Measurements from ENCODE around the gene SLC44A3.

The SLC44A3 gene

DNA sequence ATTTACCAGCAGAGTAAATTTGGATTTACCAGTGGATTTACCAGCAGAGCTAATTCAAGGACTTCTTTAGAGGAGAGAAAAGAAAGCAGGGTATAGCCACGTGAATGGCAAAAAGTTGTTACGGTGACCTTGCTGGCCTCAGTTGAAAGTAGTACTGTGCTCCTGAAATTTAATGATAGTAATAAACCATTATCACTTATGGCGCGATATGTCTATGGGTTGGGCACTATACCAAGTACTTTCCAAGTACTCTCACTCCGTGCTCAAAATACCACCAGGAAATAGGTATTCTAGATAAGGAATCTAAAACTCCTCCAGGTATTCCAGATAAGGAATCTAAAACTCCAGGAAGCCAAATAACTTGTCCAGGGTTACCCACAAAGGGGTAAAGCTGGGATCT lies 35.8 kb downstream of the SLC44A3 start:
- TF ChIP-seq, protein P1, sequence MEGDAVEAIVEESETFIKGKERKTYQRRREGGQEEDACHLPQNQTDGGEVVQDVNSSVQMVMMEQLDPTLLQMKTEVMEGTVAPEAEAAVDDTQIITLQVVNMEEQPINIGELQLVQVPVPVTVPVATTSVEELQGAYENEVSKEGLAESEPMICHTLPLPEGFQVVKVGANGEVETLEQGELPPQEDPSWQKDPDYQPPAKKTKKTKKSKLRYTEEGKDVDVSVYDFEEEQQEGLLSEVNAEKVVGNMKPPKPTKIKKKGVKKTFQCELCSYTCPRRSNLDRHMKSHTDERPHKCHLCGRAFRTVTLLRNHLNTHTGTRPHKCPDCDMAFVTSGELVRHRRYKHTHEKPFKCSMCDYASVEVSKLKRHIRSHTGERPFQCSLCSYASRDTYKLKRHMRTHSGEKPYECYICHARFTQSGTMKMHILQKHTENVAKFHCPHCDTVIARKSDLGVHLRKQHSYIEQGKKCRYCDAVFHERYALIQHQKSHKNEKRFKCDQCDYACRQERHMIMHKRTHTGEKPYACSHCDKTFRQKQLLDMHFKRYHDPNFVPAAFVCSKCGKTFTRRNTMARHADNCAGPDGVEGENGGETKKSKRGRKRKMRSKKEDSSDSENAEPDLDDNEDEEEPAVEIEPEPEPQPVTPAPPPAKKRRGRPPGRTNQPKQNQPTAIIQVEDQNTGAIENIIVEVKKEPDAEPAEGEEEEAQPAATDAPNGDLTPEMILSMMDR (IDR thresholded peaks at IDR 0.05): no peak

DNA sequence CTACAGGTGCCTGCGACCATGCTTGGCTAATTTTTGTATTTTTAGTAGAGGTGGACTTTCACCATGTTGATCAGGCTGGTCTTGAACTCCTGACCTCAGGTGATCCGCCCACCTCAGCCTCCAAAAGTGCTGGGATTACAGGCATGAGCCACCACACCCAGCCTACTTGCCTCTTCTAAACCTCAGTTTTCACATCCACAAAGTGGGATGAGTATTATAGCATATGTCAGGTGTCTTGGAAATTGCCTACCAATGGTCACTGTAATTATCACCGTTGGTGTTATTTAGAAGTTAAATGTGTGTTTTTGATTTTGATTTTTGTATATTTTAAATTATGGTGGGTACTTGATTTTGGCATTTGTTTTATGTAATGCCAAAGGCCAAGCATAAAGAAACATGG lies 36.7 kb downstream of the SLC44A3 start:
- TF ChIP-seq, protein P1 (IDR thresholded peaks at IDR 0.05): no peak

DNA sequence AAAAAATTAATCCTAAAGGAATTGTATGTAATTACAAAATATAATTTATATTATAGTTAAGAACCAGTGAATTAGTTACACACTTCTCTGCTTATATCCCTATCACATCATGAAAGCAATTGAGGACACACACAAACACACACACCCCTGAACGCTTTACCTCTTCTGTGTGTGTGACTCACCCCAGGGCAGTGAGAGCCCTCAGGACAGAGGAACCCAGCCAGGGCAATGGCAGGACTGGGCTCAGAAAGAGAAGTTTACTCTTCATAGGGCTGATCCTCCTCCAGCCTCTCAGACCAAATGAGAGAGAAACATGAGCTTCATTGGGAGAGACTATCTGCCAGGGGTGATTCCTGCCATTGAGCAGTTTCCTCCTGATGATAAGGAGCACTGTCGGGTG lies 38.1 kb downstream of the SLC44A3 start:
- TF ChIP-seq, protein P1 (IDR thresholded peaks at IDR 0.05): no peak

DNA sequence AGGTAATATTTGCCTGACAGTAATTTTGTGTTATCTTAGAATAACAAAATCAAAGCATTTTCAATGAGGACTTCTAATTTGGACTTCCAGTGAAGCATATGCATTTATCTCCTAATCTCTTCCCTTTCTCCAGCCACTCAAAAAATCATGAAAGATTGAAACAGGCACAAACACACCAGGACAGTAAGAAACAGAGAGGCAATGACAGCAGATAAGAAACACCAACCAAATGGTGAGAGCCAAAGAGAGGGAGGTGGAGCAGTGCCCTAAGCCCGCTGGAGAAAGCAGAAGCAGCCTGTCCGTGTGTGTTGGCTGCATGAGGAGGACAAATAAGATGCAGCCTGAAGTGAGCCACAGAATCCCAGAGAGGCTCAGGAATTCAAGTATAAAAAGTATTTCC lies 39.0 kb downstream of the SLC44A3 start:
- TF ChIP-seq, protein P1 (IDR thresholded peaks at IDR 0.05): no peak

DNA sequence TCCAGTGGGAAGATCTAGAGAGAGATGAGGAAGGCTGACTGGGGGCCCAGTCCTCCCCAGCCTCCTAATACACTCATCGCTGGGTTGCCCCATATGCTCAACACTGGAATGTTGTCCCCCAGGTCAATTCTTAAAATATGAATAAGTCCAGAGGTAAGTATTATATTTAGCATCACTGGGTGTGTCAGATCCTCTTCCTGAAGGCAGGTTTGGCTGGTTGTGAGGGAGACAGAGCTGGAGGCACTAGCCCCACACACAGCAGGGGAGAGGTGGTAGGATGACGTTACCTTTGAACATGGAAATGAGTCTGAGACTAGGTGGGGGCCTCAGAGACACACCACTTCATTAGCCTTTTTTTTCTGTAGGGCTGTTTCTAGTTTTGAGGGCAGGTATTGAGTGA lies 42.6 kb downstream of the SLC44A3 start:
- TF ChIP-seq, protein P1 (IDR thresholded peaks at IDR 0.05): no peak

DNA sequence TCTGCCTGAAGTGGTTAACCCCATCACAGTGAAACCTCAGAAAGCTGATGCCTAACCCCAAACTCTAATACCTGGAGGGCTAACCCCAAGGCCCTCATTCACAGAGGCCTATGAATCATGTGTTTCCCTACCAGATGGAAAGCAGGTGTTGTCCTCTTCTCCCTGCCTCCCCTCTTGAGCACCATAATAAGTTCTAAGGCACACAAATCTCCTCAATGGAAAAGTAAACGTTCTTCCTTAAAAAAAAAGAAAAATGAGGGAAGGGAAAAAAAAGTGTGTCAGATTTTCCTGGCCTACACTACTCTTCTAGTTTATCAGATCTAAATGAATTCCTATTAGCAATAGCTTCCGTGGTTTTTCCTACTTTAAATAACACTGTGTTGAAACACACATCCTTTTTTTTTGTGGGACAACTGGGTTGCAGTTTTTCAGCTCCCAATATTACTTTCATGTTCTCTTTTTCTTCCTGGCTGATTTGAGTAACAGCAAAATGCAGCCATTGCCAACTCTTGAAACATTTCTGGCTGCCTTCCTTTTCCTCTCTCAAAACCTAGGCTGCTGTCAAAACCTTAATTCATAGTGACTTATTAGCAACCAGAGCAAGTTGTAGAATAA lies 43.2 kb downstream of the SLC44A3 start:
- TF ChIP-seq, protein P1 (IDR thresholded peaks at IDR 0.05): no peak

DNA sequence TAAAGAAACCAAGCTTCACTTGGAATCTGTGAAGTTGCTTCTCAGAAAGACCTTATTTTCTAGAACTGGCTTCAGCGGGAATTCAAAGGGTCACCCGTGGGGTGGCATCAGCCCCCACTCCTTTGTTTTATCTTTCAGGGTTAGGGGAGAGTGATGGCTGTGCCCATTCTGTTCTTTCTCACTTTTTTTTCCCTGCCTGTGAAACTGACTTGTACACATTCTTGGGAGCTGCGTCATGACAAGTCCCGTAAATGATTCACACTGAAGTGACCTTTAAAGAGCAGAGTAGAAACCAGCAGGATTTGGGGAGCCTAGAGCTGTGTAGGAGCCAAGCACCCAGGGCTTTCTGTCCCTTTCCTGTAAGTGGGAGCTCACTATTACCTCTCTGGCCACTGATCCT lies 43.8 kb downstream of the SLC44A3 start:
- TF ChIP-seq, protein P1 (IDR thresholded peaks at IDR 0.05): no peak

DNA sequence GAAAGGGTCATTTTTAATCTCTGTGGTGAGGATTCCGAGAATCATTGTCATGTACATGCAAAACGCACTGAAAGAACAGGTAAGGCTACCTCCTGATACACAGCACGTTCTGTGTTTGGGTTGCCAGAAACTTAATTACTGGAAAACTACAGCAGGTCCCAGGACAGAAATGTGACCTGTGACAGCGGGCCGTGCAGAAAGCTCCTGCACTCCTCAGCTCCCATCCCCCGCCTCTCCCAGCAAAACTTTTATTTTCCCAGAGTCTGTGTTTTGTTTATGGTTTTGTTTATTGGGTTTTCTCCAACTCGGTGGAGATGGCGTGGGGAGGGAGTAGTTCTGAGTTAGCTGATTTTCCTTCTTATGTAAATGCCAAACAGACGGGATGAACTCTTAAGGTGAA lies 44.7 kb downstream of the SLC44A3 start:
- TF ChIP-seq, protein P1 (IDR thresholded peaks at IDR 0.05): no peak
